SU-DHL-6 (cell line): ENCODE data around the gene TMEM235.

Source experiments
- EZH2phosphoT487 ChIP-seq: fragments of 200-600 bp; sonication (generic), shearing (Covaris generic); conservative IDR thresholded peaks from 2 replicates; pipeline ENCODE4 v1.6.1; 2018; ENCODE audit warnings: mild to moderate bottlenecking, antibody characterized with exemption, low read length, moderate library complexity, mixed read lengths
- TF ChIP-seq, protein P1 (sequence below): fragments of 200-600 bp; sonication (generic); IDR thresholded peaks from one replicate; pipeline ENCODE4 v1.5.1; 2017; ENCODE audit warnings: antibody characterized with exemption, mild to moderate bottlenecking, low read length, moderate library complexity; ENCODE audit not compliant: insufficient read depth, poor library complexity, severe bottlenecking

DNA sequence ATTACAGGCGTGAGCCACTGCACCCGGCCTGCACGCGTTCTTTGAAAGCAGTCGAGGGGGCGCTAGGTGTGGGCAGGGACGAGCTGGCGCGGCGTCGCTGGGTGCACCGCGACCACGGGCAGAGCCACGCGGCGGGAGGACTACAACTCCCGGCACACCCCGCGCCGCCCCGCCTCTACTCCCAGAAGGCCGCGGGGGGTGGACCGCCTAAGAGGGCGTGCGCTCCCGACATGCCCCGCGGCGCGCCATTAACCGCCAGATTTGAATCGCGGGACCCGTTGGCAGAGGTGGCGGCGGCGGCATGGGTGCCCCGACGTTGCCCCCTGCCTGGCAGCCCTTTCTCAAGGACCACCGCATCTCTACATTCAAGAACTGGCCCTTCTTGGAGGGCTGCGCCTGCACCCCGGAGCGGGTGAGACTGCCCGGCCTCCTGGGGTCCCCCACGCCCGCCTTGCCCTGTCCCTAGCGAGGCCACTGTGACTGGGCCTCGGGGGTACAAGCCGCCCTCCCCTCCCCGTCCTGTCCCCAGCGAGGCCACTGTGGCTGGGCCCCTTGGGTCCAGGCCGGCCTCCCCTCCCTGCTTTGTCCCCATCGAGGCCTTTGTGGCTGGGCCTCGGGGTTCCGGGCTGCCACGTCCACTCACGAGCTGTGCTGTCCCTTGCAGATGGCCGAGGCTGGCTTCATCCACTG, 17.3 kb upstream of the TMEM235 start, which contains the start of gene BIRC5:
- no peak for TF ChIP-seq EZH2phosphoT487
- TF ChIP-seq, protein P1, sequence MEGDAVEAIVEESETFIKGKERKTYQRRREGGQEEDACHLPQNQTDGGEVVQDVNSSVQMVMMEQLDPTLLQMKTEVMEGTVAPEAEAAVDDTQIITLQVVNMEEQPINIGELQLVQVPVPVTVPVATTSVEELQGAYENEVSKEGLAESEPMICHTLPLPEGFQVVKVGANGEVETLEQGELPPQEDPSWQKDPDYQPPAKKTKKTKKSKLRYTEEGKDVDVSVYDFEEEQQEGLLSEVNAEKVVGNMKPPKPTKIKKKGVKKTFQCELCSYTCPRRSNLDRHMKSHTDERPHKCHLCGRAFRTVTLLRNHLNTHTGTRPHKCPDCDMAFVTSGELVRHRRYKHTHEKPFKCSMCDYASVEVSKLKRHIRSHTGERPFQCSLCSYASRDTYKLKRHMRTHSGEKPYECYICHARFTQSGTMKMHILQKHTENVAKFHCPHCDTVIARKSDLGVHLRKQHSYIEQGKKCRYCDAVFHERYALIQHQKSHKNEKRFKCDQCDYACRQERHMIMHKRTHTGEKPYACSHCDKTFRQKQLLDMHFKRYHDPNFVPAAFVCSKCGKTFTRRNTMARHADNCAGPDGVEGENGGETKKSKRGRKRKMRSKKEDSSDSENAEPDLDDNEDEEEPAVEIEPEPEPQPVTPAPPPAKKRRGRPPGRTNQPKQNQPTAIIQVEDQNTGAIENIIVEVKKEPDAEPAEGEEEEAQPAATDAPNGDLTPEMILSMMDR, result no peak
